H9 (cell line): ENCODE results near the gene ERC2. TPM values are rescaled to one million over a fixed set of nuclear protein-coding genes. Genes with fewer than 3 reads are reported as not detected.
A peak's percentile ranks its signal among the peaks of the same experiment; 100 is the strongest.

Experiments
- DNase-seq: peaks from one replicate; pipeline ENCODE4 v3.0.0-alpha.2; 2017
- H2AFZ ChIP-seq: one replicate; pipeline ENCODE4 v1.6.1; 2013; ENCODE audit warnings: mild to moderate bottlenecking, low read length, control low read depth, moderate library complexity
- H2AK5ac ChIP-seq: 2 replicates; pipeline ENCODE4 v1.6.1; 2013; ENCODE audit warnings: low read length, control low read depth, mixed read lengths; ENCODE audit not compliant: insufficient read length
- H2BK120ac ChIP-seq: one replicate; pipeline ENCODE4 v1.6.1; 2013; ENCODE audit warnings: low read depth, mild to moderate bottlenecking, low read length, control low read depth, inconsistent platforms; ENCODE audit not compliant: poor library complexity, severe bottlenecking
- H2BK12ac ChIP-seq: 2 replicates; pipeline ENCODE4 v1.6.1; 2013; ENCODE audit warnings: low read length, control low read depth, mixed read lengths, low read depth; ENCODE audit not compliant: insufficient read length
- H2BK15ac ChIP-seq: 2 replicates; pipeline ENCODE4 v1.6.1; 2013; ENCODE audit warnings: low read depth, low read length, control low read depth
- H2BK20ac ChIP-seq: one replicate; pipeline ENCODE4 v1.6.1; 2013; ENCODE audit warnings: low read depth, mild to moderate bottlenecking, low read length, control low read depth, inconsistent platforms; ENCODE audit not compliant: poor library complexity, severe bottlenecking
- H2BK5ac ChIP-seq: 2 replicates; pipeline ENCODE4 v1.6.1; 2013; ENCODE audit warnings: low read length, control low read depth, mixed read lengths; ENCODE audit not compliant: insufficient read length
- H3K14ac ChIP-seq: 2 replicates; pipeline ENCODE4 v1.6.1; 2013; ENCODE audit warnings: low read length, control low read depth; ENCODE audit not compliant: insufficient read depth
- H3K18ac ChIP-seq: 2 replicates; pipeline ENCODE4 v1.6.1; 2013; ENCODE audit warnings: low read depth, mild to moderate bottlenecking, mixed read lengths, low read length, control low read depth; ENCODE audit not compliant: insufficient read length
- H3K23ac ChIP-seq: 2 replicates; pipeline ENCODE4 v1.6.1; 2013; ENCODE audit warnings: low read length, control low read depth, mixed read lengths, low read depth; ENCODE audit not compliant: insufficient read length
- H3K23me2 ChIP-seq: 2 replicates; pipeline ENCODE4 v1.6.1; 2013; ENCODE audit warnings: low read depth, mild to moderate bottlenecking, mixed read lengths, low read length, control low read depth; ENCODE audit not compliant: insufficient read length, poor library complexity, severe bottlenecking
- H3K27ac ChIP-seq: 2 replicates; pipeline ENCODE4 v1.5.1; 2013; ENCODE audit warnings: low read length, control low read depth, mixed read lengths, low read depth; ENCODE audit not compliant: insufficient read length
- H3K27me3 ChIP-seq: 2 replicates; pipeline ENCODE4 v1.6.1; 2013; ENCODE audit warnings: low read length, control low read depth, inconsistent platforms; ENCODE audit not compliant: insufficient read depth
- H3K4ac ChIP-seq: 2 replicates; pipeline ENCODE4 v1.6.1; 2013; ENCODE audit warnings: low read depth, mild to moderate bottlenecking, control low read depth, inconsistent platforms, low read length, moderate library complexity
- H3K4me1 ChIP-seq: 2 replicates; pipeline ENCODE4 v1.6.1; 2013; ENCODE audit warnings: low read length, control low read depth, inconsistent platforms; ENCODE audit not compliant: insufficient read depth
- H3K4me2 ChIP-seq: 2 replicates; pipeline ENCODE4 v1.6.1; 2013; ENCODE audit warnings: low read length, control low read depth, mixed read lengths; ENCODE audit not compliant: insufficient read length, insufficient read depth
- H3K56ac ChIP-seq: 2 replicates; pipeline ENCODE4 v1.6.1; 2013; ENCODE audit warnings: low read depth, mild to moderate bottlenecking, mixed read lengths, low read length, control low read depth; ENCODE audit not compliant: insufficient read length
- H3K79me1 ChIP-seq: 2 replicates; pipeline ENCODE4 v1.6.1; 2013; ENCODE audit warnings: low read depth, mild to moderate bottlenecking, moderate library complexity, low read length, control low read depth, inconsistent platforms; ENCODE audit not compliant: insufficient read depth, poor library complexity, severe bottlenecking
- H3K79me2 ChIP-seq: 2 replicates; pipeline ENCODE4 v1.6.1; 2013; ENCODE audit warnings: low read length, control low read depth, inconsistent platforms; ENCODE audit not compliant: insufficient read depth
- H3K9ac ChIP-seq: 2 replicates; pipeline ENCODE4 v1.6.1; 2013; ENCODE audit warnings: low read length, control low read depth, mixed read lengths; ENCODE audit not compliant: insufficient read length; ENCODE audit errors: extremely low read depth
- H3K9me3 ChIP-seq: one replicate; pipeline ENCODE4 v1.6.1; 2013; ENCODE audit warnings: low read depth, low read length, inconsistent platforms; ENCODE audit not compliant: control insufficient read depth
- H3T11ph ChIP-seq: one replicate; pipeline ENCODE4 v1.6.1; 2013; ENCODE audit warnings: mild to moderate bottlenecking, low read length, control low read depth, inconsistent platforms
- H4K20me1 ChIP-seq: one replicate; pipeline ENCODE4 v1.6.1; 2013; ENCODE audit not compliant: control insufficient read depth, insufficient read length, insufficient read depth
- H4K5ac ChIP-seq: 2 replicates; pipeline ENCODE4 v1.6.1; 2013; ENCODE audit warnings: low read depth, mild to moderate bottlenecking, mixed read lengths, low read length, control low read depth; ENCODE audit not compliant: insufficient read length
- H4K8ac ChIP-seq: replicated peaks from 2 replicates; pipeline ENCODE4 v1.6.1; 2013; ENCODE audit warnings: low read length, control low read depth, mixed read lengths, low read depth; ENCODE audit not compliant: insufficient read length
- H4K91ac ChIP-seq: 2 replicates; pipeline ENCODE4 v1.6.1; 2013; ENCODE audit warnings: low read depth, mild to moderate bottlenecking, moderate library complexity, mixed read lengths, low read length, control low read depth; ENCODE audit not compliant: insufficient read length
- H3K27ac Mint-ChIP-seq, 3 experiments: 2 replicates in 2 of 3; 3 replicates in 1 of 3; pipeline ENCODE4 v1.8.0; 2020 to 2021; ENCODE audit warnings: mixed read lengths in 3 of 3, mild to moderate bottlenecking in 1 of 3, moderate library complexity in 1 of 3
- H3K27me3 Mint-ChIP-seq: 2 replicates; pipeline ENCODE4 v1.8.0; 2021; ENCODE audit warnings: low read depth, mild to moderate bottlenecking, moderate library complexity, mixed read lengths
- H3K36me3 Mint-ChIP-seq, 3 experiments: 2 replicates in 2 of 3; 3 replicates in 1 of 3; pipeline ENCODE4 v1.8.0; 2020 to 2021; ENCODE audit warnings: low read depth in 3 of 3, mixed read lengths in 3 of 3; ENCODE audit not compliant: insufficient read depth in 1 of 3
- H3K4me1 Mint-ChIP-seq, 2 experiments: 2 replicates each; pipeline ENCODE4 v1.8.0; 2020; ENCODE audit warnings: mixed read lengths in 2 of 2
- H3K4me3 Mint-ChIP-seq, 2 experiments: 2 replicates in 1 of 2; 3 replicates in 1 of 2; pipeline ENCODE4 v1.8.0; 2020 to 2021; ENCODE audit warnings: mild to moderate bottlenecking in 2 of 2, mixed read lengths in 2 of 2, moderate library complexity in 1 of 2
- H3K9me3 Mint-ChIP-seq, 2 experiments: 2 replicates in 1 of 2; 3 replicates in 1 of 2; pipeline ENCODE4 v1.8.0; 2020; ENCODE audit warnings: mild to moderate bottlenecking in 2 of 2, mixed read lengths in 2 of 2, moderate library complexity in 1 of 2
- total RNA-seq: library from RNA; stranded (reverse); gene quantifications from 2 replicates; pipeline ENCODE4 v1.2.1, GENCODE V29; 2021
- TF ChIP-seq, protein P1 (sequence below): fragments of 200-600 bp; sonication (generic); conservative IDR thresholded peaks from 3 replicates; pipeline ENCODE4 v1.8.0; 2021; ENCODE audit warnings: antibody characterized with exemption, mild to moderate bottlenecking

ERC2 gene
- total RNA-seq, 1 experiment from 2014 or later: 15.4 TPM

DNA sequence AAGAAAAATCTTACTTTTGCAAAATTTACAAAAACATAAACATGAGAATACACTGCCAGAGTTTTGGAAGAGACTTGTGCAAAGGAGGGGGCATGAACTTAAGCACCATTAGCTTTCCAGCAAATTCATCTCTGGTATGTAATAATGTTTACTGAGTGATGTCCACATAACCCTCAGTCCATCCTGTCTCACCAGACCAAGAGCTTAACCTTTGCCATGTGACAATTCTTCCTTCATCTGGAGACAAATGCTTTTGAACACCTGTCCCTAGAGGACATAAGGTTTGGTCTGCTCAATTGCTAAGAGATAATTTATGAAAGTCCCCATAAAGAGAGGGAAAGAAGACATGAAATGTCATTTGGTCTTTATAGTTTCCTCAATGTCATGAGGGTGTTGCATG, 412.3 kb downstream of the ERC2 start:
- H3K4me3 Mint-ChIP-seq: no peak overlapping the region
- Histone ChIP-seq H4K5ac (no peak overlapping the region), H4K20me1 (no peaks in the 10 kb centered on the region), H3K18ac (no peak overlapping the region), H4K8ac (no peak overlapping the region), H3K9ac (no peak overlapping the region), H3K4me1 (peaks cover 13% of the 10 kb centered on the region; the same call in 1 of the 2 replicates), H2BK5ac (no peak overlapping the region), H3K23me2 (no peaks in the 10 kb centered on the region), H3K56ac (no peak overlapping the region), H2BK12ac (no peak overlapping the region), H2BK15ac (no peak overlapping the region), H3K27me3 (no peaks in the 10 kb centered on the region), H2BK20ac (no peak overlapping the region), H3K9me3 (no peaks in the 10 kb centered on the region), H2AK5ac (no peak overlapping the region), H2BK120ac (no peak overlapping the region), H4K91ac (no peak overlapping the region), H3K79me1 (no peaks in the 10 kb centered on the region), H3T11ph (no peak overlapping the region), H3K23ac (no peak overlapping the region), H3K79me2 (no peaks in the 10 kb centered on the region), H3K27ac (no peak overlapping the region), H3K14ac (no peak overlapping the region), H2AFZ (no peak overlapping the region), H3K4ac (no peak overlapping the region), H3K4me2 (no peak overlapping the region)
- H3K4me1 Mint-ChIP-seq: peaks cover 45 to 53% of the 10 kb centered on the region in 2 experiments
- peak overlapping the region; percentile 20 to 82 (median 65); a peak in 4 of 7 replicates for H3K27ac Mint-ChIP-seq
- DNase-seq: no peak
- H3K36me3 Mint-ChIP-seq: no peaks in the 10 kb centered on the region
- no peaks in the 10 kb centered on the region for H3K27me3 Mint-ChIP-seq
- H3K9me3 Mint-ChIP-seq: no peaks in the 10 kb centered on the region
- TF ChIP-seq, protein P1, sequence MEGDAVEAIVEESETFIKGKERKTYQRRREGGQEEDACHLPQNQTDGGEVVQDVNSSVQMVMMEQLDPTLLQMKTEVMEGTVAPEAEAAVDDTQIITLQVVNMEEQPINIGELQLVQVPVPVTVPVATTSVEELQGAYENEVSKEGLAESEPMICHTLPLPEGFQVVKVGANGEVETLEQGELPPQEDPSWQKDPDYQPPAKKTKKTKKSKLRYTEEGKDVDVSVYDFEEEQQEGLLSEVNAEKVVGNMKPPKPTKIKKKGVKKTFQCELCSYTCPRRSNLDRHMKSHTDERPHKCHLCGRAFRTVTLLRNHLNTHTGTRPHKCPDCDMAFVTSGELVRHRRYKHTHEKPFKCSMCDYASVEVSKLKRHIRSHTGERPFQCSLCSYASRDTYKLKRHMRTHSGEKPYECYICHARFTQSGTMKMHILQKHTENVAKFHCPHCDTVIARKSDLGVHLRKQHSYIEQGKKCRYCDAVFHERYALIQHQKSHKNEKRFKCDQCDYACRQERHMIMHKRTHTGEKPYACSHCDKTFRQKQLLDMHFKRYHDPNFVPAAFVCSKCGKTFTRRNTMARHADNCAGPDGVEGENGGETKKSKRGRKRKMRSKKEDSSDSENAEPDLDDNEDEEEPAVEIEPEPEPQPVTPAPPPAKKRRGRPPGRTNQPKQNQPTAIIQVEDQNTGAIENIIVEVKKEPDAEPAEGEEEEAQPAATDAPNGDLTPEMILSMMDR: no peak
